Measurements from ENCODE around the gene FAM124B.

Gene FAM124B, protein sequence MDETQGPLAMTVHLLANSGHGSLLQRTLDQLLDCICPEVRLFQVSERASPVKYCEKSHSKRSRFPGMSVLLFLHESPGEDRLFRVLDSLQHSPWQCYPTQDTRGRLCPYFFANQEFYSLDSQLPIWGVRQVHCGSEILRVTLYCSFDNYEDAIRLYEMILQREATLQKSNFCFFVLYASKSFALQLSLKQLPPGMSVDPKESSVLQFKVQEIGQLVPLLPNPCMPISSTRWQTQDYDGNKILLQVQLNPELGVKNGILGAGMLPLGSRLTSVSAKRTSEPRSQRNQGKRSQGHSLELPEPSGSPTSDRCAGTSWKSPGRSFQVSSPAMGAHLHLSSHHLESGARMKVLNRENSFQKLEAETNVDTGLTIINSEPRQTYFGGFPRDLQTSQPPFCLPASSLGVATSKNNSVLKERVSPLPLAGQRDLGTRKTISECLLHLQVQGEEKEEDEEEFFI

DNA sequence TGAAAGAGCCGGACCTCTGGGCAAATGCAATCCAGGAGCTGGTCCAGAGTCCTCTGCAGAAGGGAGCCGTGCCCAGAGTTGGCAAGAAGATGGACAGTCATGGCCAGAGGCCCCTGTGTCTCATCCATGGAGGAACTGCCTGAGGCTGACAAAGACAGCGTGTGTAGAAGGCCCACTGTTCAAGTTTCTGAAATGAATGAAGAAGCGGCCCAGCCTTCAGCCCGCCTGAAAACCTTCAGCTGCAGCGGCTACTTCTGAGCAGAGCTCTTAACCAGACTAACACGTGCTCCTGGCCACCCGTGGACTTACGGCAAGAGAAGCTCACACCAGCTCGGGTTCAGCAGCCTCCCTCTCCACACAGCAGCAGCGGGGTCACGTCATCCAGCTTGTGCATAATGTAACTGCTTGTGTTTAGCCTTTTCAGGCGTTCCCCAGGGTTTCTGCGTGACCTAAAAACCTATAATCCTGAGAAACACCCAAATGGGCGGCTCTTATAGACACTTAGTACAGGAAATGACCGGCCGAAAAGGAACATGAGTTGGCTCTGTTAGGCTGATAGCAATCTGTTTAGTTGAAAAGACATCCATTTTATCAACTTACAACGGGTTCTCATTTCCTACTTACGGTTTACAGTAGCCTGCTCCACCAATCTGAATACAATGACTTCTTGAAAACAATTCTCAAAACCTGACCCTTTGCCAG lies at the start of gene FAM124B:
Gene FAM124B, minus strand, starts transcription at position 467 of the 702 bp plus-strand sequence. Its CDS starts 339 bp downstream, at position 128.
- DNase-seq (ENCODE audit: low spot score): no peak

DNA sequence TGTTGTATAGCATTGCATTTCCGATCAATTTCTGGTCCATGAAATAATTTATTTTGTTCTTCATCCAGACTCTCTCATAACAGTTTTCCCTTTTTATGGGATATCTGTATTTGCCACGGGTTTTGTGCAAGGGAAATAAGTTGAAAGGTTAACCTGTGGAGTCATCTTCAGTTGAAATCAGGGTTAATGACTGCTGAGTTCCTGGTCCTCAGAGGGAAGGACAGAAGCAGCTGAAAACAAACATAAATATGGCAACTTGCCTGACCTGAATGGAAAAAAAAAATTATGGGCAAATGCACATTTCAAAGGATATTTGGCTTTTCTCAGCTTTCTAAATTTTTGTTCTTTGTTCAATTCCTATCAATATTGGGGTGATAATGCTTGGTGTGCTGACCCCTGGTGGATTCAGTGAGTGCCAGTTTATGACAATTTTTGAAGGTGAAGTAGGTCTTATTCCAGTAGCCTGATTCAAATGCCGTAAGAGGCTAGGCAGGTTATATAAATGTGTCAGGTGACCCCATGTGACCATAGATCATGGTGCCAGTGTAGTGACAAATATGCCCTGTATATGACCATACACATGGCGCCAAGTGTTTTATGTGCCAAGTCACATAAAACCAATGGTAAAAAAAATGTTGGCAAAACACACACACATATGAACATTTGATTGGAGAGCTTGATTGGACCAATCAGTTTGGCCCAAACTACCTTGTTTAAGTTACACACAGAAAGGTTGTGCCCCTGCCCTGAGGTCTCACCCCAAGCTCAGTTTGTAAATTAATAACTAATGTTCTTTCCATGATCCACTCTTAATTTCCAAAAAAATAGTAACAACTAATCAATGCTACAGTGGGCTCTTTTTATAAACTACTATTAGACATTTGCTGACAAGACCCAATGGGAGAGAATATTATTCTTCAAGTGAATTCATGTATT lies 47.6 kb upstream of the FAM124B start:
- H3K27ac ChIP-seq: no peak overlapping the region
- TF ChIP-seq, protein P1, sequence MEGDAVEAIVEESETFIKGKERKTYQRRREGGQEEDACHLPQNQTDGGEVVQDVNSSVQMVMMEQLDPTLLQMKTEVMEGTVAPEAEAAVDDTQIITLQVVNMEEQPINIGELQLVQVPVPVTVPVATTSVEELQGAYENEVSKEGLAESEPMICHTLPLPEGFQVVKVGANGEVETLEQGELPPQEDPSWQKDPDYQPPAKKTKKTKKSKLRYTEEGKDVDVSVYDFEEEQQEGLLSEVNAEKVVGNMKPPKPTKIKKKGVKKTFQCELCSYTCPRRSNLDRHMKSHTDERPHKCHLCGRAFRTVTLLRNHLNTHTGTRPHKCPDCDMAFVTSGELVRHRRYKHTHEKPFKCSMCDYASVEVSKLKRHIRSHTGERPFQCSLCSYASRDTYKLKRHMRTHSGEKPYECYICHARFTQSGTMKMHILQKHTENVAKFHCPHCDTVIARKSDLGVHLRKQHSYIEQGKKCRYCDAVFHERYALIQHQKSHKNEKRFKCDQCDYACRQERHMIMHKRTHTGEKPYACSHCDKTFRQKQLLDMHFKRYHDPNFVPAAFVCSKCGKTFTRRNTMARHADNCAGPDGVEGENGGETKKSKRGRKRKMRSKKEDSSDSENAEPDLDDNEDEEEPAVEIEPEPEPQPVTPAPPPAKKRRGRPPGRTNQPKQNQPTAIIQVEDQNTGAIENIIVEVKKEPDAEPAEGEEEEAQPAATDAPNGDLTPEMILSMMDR (IDR thresholded peaks at IDR 0.05): peak; percentile 20
- DNase-seq (ENCODE audit: low spot score): no peak

More for the DNA sequence above, at the start of gene FAM124B:
- H3K4me3 ChIP-seq: peak within 1 kb of the TSS; percentile 55
- peak within 1 kb of the TSS in 1 of 2 donors; percentile 63 for H3K27ac ChIP-seq
- TF ChIP-seq, protein P1 (IDR thresholded peaks at IDR 0.05): no peak

DNA sequence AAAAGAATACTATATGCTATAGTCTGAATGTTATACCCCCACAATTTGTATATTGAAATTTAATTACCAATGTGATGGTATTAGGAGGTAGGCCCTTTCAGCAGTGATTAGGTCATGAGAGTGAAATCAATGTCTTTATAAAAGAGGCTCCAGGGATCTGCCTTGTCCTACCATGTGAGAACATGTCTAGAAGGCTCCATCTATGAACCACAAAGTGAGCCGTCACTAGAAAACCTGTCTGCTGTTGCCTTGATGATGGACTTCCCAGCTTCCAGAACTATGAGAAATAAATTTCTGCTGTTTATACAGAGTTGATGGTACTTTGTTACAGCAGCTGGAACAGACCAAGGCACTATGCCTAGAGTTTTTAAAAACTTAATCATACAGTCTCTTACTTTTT lies 46.3 kb upstream of the FAM124B start:
- no peak for DNase-seq (ENCODE audit: low spot score)
- no peak overlapping the region for H3K4me3 ChIP-seq
- TF ChIP-seq, protein P1 (IDR thresholded peaks at IDR 0.05): no peak
- no peak overlapping the region for H3K27ac ChIP-seq

More for the DNA sequence above, 47.6 kb upstream of the FAM124B start:
- no peak overlapping the region for H3K4me3 ChIP-seq

DNA sequence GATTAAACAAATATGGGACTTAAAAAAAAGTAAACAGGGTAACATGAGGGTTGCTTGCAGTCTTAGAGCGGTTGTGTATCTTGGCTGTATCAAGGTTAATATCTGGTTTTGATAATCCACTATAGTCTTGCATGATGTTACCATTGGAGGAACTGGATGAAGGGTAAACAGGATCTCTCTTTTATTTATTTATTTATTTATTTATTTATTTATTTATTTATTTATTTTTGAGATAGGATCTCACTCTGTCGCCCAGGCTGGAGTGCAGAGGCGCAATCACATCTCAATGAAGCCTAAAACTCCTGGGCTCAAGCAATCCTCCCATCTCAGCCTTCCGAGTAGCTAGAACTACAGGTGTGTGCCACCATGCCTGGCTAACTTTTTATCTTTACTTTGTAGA lies 42.9 kb upstream of the FAM124B start:
- no peak overlapping the region for H3K4me3 ChIP-seq
- H3K27ac ChIP-seq: no peak overlapping the region
- DNase-seq (ENCODE audit: low spot score): no peak
- TF ChIP-seq, protein P1 (IDR thresholded peaks at IDR 0.05): no peak

DNA sequence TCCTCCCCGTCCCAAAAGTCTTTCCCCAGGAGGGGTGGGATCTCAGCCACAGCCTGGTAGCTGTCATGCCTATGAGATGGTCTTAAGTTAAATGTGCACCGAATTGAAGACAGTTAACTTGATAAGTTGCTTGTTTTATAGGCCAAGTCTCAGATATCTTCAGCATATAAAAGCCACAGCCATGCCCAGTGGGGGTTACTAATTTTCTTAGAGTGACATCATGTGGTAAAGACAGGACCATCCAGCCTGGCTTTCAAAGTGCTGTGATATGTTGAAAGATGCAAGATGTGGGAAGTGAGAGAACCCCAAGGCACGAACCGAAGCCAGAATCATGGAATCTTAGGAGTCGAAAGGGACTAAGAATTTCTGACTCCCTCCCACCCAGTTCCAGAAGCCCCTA lies 42.1 kb upstream of the FAM124B start:
- no peak for DNase-seq (ENCODE audit: low spot score)
- Histone ChIP-seq H3K4me3 (no peak overlapping the region), H3K27ac (no peak overlapping the region)
- TF ChIP-seq, protein P1 (IDR thresholded peaks at IDR 0.05): no peak

DNA sequence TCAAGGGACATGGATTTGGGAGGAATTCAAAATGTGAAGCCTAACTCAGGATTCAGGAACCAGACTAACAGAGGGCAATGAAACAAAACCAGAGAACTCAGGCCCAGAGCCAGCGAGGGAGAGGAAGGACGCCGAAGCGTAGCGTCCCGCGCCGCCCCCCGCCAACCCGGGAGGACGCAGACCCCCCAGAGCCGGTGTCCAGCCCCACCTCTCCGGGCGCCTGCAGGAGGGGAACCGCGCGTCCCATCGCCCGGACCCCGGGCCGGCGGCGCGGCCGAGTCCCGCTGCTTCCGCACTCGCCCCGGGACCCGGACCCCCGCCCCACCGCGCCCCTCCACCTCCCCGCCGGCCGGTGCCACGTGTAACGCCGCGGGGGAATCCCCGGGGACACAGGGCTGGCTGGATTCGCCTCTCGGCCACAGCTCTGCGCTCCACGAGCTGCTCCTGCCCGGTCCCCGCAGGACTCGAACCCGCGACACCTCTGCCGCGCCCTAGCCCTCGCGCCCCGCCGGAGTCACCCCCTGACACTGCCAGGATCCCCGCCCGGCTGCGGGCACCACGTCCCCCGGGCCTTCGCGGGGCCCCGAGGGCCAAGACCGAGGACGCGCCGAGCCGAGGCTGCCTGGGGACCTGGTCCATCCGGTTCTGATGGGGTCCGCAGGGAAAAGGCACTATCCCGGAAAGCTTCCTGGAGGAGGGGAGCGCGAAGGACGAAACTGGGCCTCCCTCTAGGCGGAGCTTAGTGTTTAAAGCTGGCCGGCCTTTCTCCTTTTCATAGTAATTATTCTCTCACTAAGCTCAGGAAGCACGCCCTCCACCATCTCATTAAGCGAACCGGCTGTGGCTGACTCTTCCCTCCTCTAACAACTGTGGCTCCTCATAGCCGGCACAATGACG lies 40.4 kb upstream of the FAM124B start:
- TF ChIP-seq, protein P1 (IDR thresholded peaks at IDR 0.05): no peak
- no peak for DNase-seq (ENCODE audit: low spot score)
- Histone ChIP-seq H3K27ac (no peak overlapping the region), H3K4me3 (peak overlapping the region; percentile 72)

Measured in coronary artery (tissue), 2 donors.